ENCODE results near the gene CENPO. TPM values are rescaled to one million over a fixed set of nuclear protein-coding genes. Genes with fewer than 3 reads are reported as not detected.

CENPO gene
- total and polyA plus RNA-seq, 2 experiments from 2014 or later: 6.1 to 16.1 TPM

DNA sequence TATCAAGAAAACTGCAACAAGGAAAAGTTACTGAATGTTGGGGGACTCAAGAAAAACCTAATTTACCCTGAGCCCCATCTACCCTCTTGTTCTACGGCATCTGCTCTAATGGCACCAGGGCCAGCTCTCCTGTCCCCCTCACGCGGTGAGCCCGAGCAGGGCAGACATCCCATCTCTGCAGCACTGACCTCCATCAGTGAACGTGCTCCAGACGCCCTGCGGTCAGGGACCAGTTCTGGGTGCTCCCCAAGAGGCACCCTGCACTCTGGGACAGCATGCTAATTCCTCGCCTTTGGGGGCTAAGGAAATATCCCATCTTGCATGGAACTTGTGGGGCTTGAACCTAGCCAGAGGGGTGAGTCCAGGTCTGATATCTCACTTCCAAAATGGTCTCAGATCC, 43.0 kb downstream of the CENPO start:
- TF ChIP-seq, protein P1, sequence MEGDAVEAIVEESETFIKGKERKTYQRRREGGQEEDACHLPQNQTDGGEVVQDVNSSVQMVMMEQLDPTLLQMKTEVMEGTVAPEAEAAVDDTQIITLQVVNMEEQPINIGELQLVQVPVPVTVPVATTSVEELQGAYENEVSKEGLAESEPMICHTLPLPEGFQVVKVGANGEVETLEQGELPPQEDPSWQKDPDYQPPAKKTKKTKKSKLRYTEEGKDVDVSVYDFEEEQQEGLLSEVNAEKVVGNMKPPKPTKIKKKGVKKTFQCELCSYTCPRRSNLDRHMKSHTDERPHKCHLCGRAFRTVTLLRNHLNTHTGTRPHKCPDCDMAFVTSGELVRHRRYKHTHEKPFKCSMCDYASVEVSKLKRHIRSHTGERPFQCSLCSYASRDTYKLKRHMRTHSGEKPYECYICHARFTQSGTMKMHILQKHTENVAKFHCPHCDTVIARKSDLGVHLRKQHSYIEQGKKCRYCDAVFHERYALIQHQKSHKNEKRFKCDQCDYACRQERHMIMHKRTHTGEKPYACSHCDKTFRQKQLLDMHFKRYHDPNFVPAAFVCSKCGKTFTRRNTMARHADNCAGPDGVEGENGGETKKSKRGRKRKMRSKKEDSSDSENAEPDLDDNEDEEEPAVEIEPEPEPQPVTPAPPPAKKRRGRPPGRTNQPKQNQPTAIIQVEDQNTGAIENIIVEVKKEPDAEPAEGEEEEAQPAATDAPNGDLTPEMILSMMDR (IDR thresholded peaks at IDR 0.05; ENCODE audit: low read depth, low read length): no peak
- Histone ChIP-seq H3K36me3 (no peaks in the 10 kb centered on the region), H3K4me1 (ENCODE audit: low read depth) (no peaks in the 10 kb centered on the region), H3K27ac (no peak overlapping the region), H3K27me3 (no peaks in the 10 kb centered on the region), H3K9me3 (ENCODE audit: low read depth) (no peaks in the 10 kb centered on the region), H3K4me3 (no peak overlapping the region)
- DNase-seq (ENCODE audit: low read depth in 1 of 2, low spot score in 1 of 2): no peak

DNA sequence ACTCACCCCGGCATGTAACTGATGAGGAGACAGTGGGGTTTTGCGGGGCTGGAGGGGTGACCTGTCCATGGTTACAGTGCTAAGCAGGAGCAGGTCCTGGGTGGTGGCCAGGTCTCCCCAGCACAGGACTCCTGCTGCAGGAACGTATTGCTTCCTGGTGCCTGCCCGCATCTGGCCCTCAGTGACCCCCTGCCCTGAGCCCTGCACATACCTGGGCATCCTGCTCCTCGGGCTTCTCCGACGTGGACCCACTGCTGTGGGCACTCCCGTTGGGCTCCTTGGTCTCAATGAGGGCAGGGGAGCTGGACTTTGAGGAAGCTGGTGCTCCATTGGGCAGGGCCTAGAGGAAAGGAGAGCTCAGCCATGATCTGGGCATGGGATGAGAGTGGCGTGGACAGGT, 43.5 kb downstream of the CENPO start:
- Histone ChIP-seq H3K27ac (no peak overlapping the region), H3K9me3 (ENCODE audit: low read depth) (no peaks in the 10 kb centered on the region), H3K4me1 (ENCODE audit: low read depth) (no peaks in the 10 kb centered on the region), H3K27me3 (no peaks in the 10 kb centered on the region), H3K36me3 (no peaks in the 10 kb centered on the region), H3K4me3 (no peak overlapping the region)
- TF ChIP-seq, protein P1 (IDR thresholded peaks at IDR 0.05; ENCODE audit: low read depth, low read length): no peak
- DNase-seq (ENCODE audit: low read depth in 1 of 2, low spot score in 1 of 2): no peak

DNA sequence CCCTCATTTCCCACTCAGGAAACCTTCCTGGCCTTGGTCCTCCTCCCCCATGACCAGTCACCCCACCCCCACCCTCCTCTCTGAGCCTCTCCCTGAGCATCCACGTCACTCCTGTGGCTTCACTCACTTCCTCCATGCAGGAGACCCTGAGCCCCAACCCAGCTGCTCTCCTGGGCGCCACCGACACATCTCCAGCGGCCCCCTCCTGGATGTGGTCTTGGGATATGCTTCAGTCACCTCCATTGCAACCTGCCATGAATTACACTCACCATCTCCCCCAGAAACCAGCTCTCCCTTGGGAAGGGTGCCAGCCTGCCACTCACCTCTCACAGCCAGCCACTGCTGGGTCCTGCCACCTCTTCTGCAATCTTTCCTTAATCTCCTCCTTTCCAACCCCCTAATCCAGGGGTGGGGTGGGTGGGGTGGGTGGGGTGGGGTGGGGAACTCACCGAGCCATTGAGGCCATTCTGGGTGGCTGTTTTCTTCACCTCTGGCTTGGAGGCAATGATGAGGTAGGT, 44.8 kb downstream of the CENPO start:
- H3K4me3 ChIP-seq: no peak overlapping the region
- no peak for DNase-seq (ENCODE audit: low read depth in 1 of 2, low spot score in 1 of 2)
- H3K36me3 ChIP-seq: no peaks in the 10 kb centered on the region
- H3K27me3 ChIP-seq: no peaks in the 10 kb centered on the region
- no peaks in the 10 kb centered on the region for H3K4me1 ChIP-seq (ENCODE audit: low read depth)
- H3K27ac ChIP-seq: no peak overlapping the region
- TF ChIP-seq, protein P1 (IDR thresholded peaks at IDR 0.05; ENCODE audit: low read depth, low read length): no peak
- H3K9me3 ChIP-seq (ENCODE audit: low read depth): no peaks in the 10 kb centered on the region

DNA sequence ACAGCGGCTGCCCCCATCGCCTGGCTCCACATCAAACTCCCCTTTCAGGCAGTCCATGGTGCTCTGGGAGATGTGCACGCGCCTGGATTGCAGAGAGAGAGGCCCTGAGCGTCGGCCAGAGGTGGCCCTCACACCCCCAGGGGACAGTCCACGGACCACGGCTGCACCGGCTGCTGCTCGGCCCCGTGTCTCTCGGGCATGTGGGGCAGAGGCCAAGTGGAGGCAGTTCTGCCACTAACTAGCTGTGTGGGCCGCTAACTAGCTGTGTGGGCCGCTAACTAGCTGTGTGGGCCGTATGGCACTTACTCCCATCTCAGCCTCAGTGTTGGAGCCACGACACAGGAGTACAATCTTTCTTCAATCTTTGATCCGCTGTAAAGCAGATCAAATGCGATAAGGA, 45.3 kb downstream of the CENPO start:
- Histone ChIP-seq H3K4me3 (no peak overlapping the region), H3K27ac (no peak overlapping the region), H3K9me3 (ENCODE audit: low read depth) (no peaks in the 10 kb centered on the region), H3K27me3 (no peaks in the 10 kb centered on the region), H3K4me1 (ENCODE audit: low read depth) (no peaks in the 10 kb centered on the region), H3K36me3 (no peaks in the 10 kb centered on the region)
- TF ChIP-seq, protein P1 (IDR thresholded peaks at IDR 0.05; ENCODE audit: low read depth, low read length): no peak
- no peak for DNase-seq (ENCODE audit: low read depth in 1 of 2, low spot score in 1 of 2)

DNA sequence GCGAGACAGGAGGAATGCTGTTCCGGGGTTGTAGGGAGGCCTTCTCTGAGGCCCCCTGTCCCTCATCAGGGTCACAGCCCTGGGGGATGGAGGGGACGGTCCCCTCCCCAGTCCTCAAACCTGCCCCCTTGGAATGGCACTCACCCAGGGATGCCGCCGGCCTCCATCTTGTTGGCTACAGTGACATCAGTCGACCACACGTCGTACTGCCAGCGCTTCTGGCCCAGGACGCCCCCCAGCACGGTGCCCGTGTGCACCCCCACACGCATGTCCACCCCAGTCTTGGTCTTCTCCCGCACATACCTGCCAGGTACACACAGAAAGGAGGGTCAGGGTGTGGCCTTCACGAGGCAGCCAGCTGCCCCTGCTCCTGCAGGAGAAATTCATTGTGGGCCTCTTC, 46.5 kb downstream of the CENPO start:
- no peaks in the 10 kb centered on the region for H3K27me3 ChIP-seq
- TF ChIP-seq, protein P1 (IDR thresholded peaks at IDR 0.05; ENCODE audit: low read depth, low read length): no peak
- no peak for DNase-seq (ENCODE audit: low read depth in 1 of 2, low spot score in 1 of 2)
- H3K36me3 ChIP-seq: no peaks in the 10 kb centered on the region
- no peak overlapping the region for H3K27ac ChIP-seq
- H3K4me1 ChIP-seq (ENCODE audit: low read depth): no peaks in the 10 kb centered on the region
- no peaks in the 10 kb centered on the region for H3K9me3 ChIP-seq (ENCODE audit: low read depth)
- no peak overlapping the region for H3K4me3 ChIP-seq

Data from cardiac muscle cell (in vitro differentiated cells and primary cell).